HepG2 (cell line): Measurements from ENCODE around the gene PIP5K1C. TPM values are rescaled to one million over a fixed set of nuclear protein-coding genes. Genes with fewer than 3 reads are reported as not detected.

Experiments
- ARID2 ChIP-seq: sonication (generic); formaldehyde crosslinking; IDR thresholded peaks from 2 replicates; pipeline ENCODE4 v1.8.1; 2022; ENCODE audit warnings: mild to moderate bottlenecking, missing genetic modification reagents, borderline replicate concordance
- ARID4A ChIP-seq: sonication (generic); formaldehyde crosslinking; IDR thresholded peaks from 2 replicates; pipeline ENCODE4 v1.5.0; 2020; ENCODE audit warnings: mild to moderate bottlenecking, missing genetic modification reagents, borderline replicate concordance
- CREB1 ChIP-seq, 2 experiments: fragments of 450-650 bp in 1 of 2; IDR thresholded peaks; 2 replicates each; pipeline ENCODE4 v1.6.1; 2016 to 2017; ENCODE audit warnings: control low read depth in 1 of 2, mild to moderate bottlenecking in 1 of 2, missing compliant biosample characterization in 1 of 2, missing genetic modification characterization in 1 of 2
- FLYWCH1 ChIP-seq: sonication (generic); formaldehyde crosslinking; IDR thresholded peaks from 2 replicates; pipeline ENCODE4 v1.8.1; 2023; ENCODE audit warnings: mild to moderate bottlenecking, missing genetic modification reagents
- GATA4 ChIP-seq: sonication (generic); IDR thresholded peaks from 2 replicates; pipeline ENCODE4 v1.6.1; 2016; ENCODE audit warnings: antibody characterized with exemption, low read depth, borderline replicate concordance
- MZF1 ChIP-seq: sonication (generic); formaldehyde crosslinking; IDR thresholded peaks from 2 replicates; pipeline ENCODE4 v1.8.1; 2023; ENCODE audit warnings: mild to moderate bottlenecking, missing genetic modification reagents, borderline replicate concordance
- NPAS2 ChIP-seq: sonication (generic); formaldehyde crosslinking; IDR thresholded peaks from 2 replicates; pipeline ENCODE4 v1.8.0; 2022; ENCODE audit warnings: mild to moderate bottlenecking, missing genetic modification reagents, borderline replicate concordance
- SP4 ChIP-seq: sonication (generic); formaldehyde crosslinking; IDR thresholded peaks from 2 replicates; pipeline ENCODE4 v1.8.1; 2023; ENCODE audit warnings: mild to moderate bottlenecking, missing genetic modification reagents
- TBL1XR1 ChIP-seq: fragments of 150-350 bp; IDR thresholded peaks from 2 replicates; pipeline ENCODE4 v1.6.1; 2014; ENCODE audit warnings: borderline replicate concordance, low read length; ENCODE audit not compliant: partially characterized antibody
- ZFP82 ChIP-seq: sonication (generic); formaldehyde crosslinking; IDR thresholded peaks from 2 replicates; pipeline ENCODE4 v1.5.1; 2020; ENCODE audit warnings: mild to moderate bottlenecking, missing genetic modification reagents, borderline replicate concordance
- ZNF207 ChIP-seq: fragments of 450-650 bp; IDR thresholded peaks from 2 replicates; pipeline ENCODE4 v1.6.1; 2016; ENCODE audit warnings: antibody characterized with exemption, borderline replicate concordance
- ZNF225 ChIP-seq: sonication (generic); formaldehyde crosslinking; IDR thresholded peaks from 2 replicates; pipeline ENCODE4 v1.4.0; 2020; ENCODE audit warnings: mild to moderate bottlenecking, missing genetic modification reagents
- ZNF253 ChIP-seq: sonication (generic); formaldehyde crosslinking; IDR thresholded peaks from 2 replicates; pipeline ENCODE4 v1.8.0; 2022; ENCODE audit warnings: mild to moderate bottlenecking, missing genetic modification reagents, borderline replicate concordance
- polyA plus RNA-seq, 8 experiments: library from polyadenylated mRNA; depleted of rRNA in 3 of 8; stranded (reverse) in 7 of 8; unstranded in 1 of 8; fragments of >200 nt; fragmentation: Illumina TruSeq in 4 of 8; extraction: Trizol in 4 of 8; gene quantifications; 2 replicates each; pipeline versions ENCODE4 v1.2.1 to v1.2.3, GENCODE V29; 2011 to 2016; ENCODE audit warnings: low read depth in 4 of 8, missing spikeins in 1 of 8, mixed read lengths in 1 of 8; ENCODE audit not compliant: insufficient read depth in 1 of 8
- total RNA-seq, 5 experiments: library from RNA; depleted of rRNA; stranded (reverse); fragments of >200 nt; fragmentation: Illumina TruSeq; extraction: Trizol; gene quantifications; 2 replicates each; pipeline ENCODE4 v1.2.3, GENCODE V29; 2016; ENCODE audit warnings: low read depth in 1 of 5
- TF ChIP-seq, protein P1 (sequence below): sonication (generic); formaldehyde crosslinking; IDR thresholded peaks from 2 replicates; pipeline ENCODE4 v1.4.0; 2020; ENCODE audit warnings: missing genetic modification reagents; ENCODE audit errors: not compliant biosample characterization
- TF ChIP-seq, protein P2 (sequence below): IDR thresholded peaks from 2 replicates; pipeline ENCODE4 v1.4.0; 2020; ENCODE audit warnings: mild to moderate bottlenecking, missing genetic modification reagents
- TF ChIP-seq, protein P3 (sequence below): sonication (generic); formaldehyde crosslinking; IDR thresholded peaks from 2 replicates; pipeline ENCODE4 v1.4.0; 2020; ENCODE audit warnings: missing genetic modification reagents

The PIP5K1C gene
- total and polyA plus RNA-seq, 2 of the 13 experiments (the other 11 are each of a cell fraction or from before 2014, with no cell fraction given), result 3.6 to 4.3 TPM

GRCh38 chr19:3626473-3627350, 73.6 kb downstream of the PIP5K1C start, which contains the start of gene CACTIN (continued):
- no peak; the same call in 1 of the 2 replicates for TF ChIP-seq ZNF225 (CRISPR knock-in tag)
- TF ChIP-seq NPAS2 (CRISPR knock-in tag), result no peak
- peak; percentile 99 for TF ChIP-seq SP4 (CRISPR knock-in tag)
- TF ChIP-seq ZFP82, result no peak
- TF ChIP-seq ARID2 (CRISPR knock-in tag), result 0 out of 2 replicates have a peak, but pooled peaks have one; percentile 44
- TF ChIP-seq ZNF207, result no peak
- no peak for TF ChIP-seq CREB1 (IDR thresholded peaks at IDR 0.05)
- peak; percentile 88 for TF ChIP-seq CREB1 (CRISPR knock-in tag; IDR thresholded peaks at IDR 0.05)
- TF ChIP-seq TBL1XR1, result peak; percentile 73
- no peak for TF ChIP-seq MZF1
- TF ChIP-seq, protein P1, sequence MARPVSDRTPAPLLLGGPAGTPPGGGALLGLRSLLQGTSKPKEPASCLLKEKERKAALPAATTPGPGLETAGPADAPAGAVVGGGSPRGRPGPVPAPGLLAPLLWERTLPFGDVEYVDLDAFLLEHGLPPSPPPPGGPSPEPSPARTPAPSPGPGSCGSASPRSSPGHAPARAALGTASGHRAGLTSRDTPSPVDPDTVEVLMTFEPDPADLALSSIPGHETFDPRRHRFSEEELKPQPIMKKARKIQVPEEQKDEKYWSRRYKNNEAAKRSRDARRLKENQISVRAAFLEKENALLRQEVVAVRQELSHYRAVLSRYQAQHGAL (CRISPR knock-in tag), result no peak
- TF ChIP-seq, protein P2, sequence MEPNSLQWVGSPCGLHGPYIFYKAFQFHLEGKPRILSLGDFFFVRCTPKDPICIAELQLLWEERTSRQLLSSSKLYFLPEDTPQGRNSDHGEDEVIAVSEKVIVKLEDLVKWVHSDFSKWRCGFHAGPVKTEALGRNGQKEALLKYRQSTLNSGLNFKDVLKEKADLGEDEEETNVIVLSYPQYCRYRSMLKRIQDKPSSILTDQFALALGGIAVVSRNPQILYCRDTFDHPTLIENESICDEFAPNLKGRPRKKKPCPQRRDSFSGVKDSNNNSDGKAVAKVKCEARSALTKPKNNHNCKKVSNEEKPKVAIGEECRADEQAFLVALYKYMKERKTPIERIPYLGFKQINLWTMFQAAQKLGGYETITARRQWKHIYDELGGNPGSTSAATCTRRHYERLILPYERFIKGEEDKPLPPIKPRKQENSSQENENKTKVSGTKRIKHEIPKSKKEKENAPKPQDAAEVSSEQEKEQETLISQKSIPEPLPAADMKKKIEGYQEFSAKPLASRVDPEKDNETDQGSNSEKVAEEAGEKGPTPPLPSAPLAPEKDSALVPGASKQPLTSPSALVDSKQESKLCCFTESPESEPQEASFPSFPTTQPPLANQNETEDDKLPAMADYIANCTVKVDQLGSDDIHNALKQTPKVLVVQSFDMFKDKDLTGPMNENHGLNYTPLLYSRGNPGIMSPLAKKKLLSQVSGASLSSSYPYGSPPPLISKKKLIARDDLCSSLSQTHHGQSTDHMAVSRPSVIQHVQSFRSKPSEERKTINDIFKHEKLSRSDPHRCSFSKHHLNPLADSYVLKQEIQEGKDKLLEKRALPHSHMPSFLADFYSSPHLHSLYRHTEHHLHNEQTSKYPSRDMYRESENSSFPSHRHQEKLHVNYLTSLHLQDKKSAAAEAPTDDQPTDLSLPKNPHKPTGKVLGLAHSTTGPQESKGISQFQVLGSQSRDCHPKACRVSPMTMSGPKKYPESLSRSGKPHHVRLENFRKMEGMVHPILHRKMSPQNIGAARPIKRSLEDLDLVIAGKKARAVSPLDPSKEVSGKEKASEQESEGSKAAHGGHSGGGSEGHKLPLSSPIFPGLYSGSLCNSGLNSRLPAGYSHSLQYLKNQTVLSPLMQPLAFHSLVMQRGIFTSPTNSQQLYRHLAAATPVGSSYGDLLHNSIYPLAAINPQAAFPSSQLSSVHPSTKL (CRISPR knock-in tag), result peak; percentile 22; the same call in 1 of the 2 replicates
- TF ChIP-seq FLYWCH1 (CRISPR knock-in tag), result no peak
- TF ChIP-seq, protein P3, sequence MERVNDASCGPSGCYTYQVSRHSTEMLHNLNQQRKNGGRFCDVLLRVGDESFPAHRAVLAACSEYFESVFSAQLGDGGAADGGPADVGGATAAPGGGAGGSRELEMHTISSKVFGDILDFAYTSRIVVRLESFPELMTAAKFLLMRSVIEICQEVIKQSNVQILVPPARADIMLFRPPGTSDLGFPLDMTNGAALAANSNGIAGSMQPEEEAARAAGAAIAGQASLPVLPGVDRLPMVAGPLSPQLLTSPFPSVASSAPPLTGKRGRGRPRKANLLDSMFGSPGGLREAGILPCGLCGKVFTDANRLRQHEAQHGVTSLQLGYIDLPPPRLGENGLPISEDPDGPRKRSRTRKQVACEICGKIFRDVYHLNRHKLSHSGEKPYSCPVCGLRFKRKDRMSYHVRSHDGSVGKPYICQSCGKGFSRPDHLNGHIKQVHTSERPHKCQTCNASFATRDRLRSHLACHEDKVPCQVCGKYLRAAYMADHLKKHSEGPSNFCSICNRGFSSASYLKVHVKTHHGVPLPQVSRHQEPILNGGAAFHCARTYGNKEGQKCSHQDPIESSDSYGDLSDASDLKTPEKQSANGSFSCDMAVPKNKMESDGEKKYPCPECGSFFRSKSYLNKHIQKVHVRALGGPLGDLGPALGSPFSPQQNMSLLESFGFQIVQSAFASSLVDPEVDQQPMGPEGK (CRISPR knock-in tag), result peak; percentile 33; the same call in 1 of the 2 replicates
- peak; percentile 28; the same call in 1 of the 2 replicates for TF ChIP-seq ZNF253 (CRISPR knock-in tag)
- TF ChIP-seq ARID4A (CRISPR knock-in tag), result peak; percentile 98
- TF ChIP-seq GATA4, result no peak; the same call in 1 of the 2 replicates
